Fibroblast of peridontal ligament (primary cell): ENCODE measurements around the gene ACMSD.
"Not testable (repeated sequence)": the region's sequence is repeated elsewhere in the genome, so short reads cannot be mapped to it uniquely, and the experiment has no call there.

Source experiments
- DNase-seq: peaks from one replicate; pipeline ENCODE4 v3.0.0-alpha.2; 2010; ENCODE audit errors: extremely low read depth

The ACMSD gene

GRCh38 chr2:134905168-134905567 is 66.8 kb downstream of the ACMSD start:
- no peak for DNase-seq

GRCh38 chr2:134906726-134907125 is 68.3 kb downstream of the ACMSD start:
- DNase-seq, result no peak

- DNase-seq, result not testable (repeated sequence)
Observed at GRCh38 chr2:134907441-134908116, 69.2 kb downstream of the ACMSD start.

- DNase-seq, result no peak
Observed at GRCh38 chr2:134910763-134911399, 72.5 kb downstream of the ACMSD start.

GRCh38 chr2:134911400-134911785 is 73.0 kb downstream of the ACMSD start:
- no peak for DNase-seq

DNA sequence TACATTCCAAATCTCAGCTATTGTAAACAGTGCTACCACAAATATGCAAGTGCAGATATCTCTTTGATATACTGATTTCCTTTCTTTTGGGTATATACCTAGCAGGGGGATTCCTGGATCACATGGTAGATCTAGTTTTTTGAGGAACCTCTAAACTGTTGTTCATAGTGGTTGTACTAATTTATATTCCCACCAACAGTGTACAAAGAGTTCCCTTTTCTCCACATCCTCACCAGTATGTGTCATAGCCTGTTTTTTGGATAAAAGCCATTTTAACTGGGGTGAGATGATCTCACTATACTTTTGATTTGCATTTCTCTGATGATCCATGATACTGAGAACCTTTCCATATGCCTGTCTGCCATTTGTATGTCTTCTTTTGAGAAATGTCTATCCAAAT is 73.9 kb downstream of the ACMSD start:
- peak; percentile 51 for DNase-seq

DNA sequence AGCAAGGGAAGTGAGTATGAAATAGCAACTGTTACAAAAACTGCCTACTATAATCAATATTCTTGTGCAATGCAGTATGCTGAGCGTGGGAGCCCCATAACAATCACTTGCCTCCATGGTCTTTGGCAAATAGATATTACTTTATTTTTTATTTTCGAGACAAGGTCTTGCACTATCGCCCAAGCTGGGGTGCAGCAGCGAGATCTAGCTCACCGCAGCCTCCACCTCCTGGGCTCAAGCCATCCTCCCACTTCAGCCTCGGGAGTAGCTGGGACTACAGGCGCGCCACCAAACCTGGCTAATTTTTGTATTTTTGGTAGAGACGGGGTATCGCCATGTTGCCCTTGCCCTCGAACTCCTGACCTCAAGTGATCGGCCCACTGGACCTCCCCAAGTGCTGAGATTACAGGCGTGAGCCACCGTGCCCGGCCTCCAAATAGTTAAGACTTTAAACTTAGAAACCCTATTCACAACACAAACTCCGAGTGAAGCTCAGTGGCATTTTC is 79.0 kb downstream of the ACMSD start:
- DNase-seq, result no peak

DNA sequence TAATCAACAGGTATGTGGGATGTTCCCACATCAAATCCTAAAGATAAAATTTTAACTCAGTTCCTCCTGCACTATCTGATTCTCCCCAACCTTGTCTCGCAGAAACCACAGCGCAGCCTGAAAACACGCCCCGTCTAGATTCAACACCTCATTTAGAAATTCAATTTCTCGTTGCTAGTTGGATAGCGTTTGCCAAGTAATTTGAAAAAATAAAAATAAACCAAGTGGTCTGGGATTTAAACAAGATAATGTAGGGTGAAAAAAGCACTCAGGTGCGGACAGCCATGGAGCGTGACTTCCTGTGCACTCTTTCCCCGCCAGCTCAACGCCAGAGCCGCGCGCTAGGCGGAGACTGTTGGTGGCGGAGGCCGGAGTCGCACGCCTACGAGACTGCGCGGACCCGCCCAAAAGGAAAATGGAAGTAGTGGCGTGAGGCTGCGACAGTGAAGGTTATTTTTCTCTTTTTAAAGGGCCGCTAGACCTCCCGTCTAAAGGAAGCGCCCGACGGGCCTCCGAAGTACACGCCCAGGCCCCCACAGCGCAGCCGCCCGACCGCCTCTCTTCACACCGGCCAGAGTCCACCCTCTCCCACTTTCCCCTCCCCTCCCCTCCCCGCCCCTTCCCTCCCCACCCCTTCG is 79.6 kb downstream of the ACMSD start:
- no peak for DNase-seq

- DNase-seq, result peak; percentile 99
Observed at GRCh38 chr2:134918526-134919340, 80.3 kb downstream of the ACMSD start, which contains the start of gene CCNT2. CCNT2 (plus strand) TSS chr2:134918822; CDS start chr2:134918855, 33 bp downstream.

DNA sequence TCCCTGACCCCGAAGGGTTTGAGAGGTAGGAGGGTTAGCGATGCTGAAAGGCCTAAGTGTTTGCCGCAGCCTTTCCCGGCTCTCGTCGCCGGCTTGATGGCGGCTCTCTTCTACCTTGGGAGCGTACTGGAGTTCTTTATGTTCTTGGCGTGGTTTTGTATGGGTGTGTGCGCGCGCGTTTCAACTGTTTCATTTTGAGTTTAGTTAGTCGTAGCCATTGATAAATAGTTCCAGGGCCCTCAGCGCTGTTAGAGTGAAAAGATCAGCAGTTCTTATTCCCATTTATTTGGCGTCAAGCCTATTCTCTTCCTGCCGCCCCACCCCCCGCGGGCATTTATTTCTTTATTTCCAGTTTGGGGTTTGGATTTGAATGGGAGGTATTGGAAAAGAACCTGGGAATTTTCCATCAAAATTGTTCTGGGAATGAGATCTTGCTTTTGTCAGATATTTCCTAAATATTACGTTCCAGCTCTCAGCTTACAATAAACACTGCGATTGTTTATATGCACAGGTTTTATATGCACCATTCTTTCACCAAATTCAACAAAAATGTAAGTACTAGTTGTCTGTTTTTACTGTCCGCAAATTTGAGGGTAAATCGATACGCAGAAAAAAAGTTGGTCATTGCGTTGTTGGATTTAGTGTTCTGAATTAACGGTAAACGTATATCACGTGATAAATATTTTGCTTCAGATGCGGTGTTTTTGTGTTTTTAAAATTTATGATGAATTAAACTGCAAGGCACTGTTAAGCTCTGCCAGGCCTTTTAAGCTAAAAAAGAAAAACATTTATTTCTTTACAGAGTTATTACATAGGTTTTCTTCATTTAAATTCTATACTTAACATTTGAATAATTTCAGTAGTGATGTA is 81.2 kb downstream of the ACMSD start:
- DNase-seq, result peak; percentile 35

GRCh38 chr2:134924912-134925311 is 86.5 kb downstream of the ACMSD start:
- no peak for DNase-seq

DNA sequence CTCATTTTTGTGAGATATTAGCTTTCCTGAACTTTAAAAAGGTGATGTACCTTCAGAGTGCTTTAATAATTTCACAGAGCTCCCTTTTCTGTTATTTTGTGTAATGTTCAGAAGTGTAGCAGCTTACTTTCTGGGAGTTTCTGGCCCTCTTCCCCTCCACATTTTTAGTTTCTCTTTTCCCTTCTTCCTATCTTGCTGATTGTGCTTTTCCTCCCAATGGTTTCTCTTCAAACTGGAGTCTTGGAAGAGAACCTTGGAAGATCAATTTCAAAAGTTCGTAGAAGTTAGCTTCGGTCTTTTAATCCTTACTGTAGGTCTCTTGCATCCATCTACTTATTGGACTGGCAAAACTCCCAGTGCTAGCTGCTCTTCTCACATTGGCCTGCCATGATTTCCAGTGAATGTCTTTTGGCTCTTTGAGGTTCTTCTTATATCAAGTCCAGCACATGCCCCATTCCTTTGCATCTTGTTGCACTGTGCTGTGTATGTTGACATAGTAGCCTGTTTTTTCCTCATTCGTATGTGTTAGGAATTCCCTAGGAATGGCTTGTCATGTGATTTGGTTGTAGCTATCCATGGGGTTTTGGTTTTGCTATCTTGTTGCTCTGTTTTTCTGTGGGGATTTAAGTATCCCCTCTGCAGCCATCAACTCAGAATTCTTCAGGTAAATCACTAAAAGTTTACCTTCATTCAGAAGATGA is 88.0 kb downstream of the ACMSD start:
- peak; percentile 41 for DNase-seq

DNA sequence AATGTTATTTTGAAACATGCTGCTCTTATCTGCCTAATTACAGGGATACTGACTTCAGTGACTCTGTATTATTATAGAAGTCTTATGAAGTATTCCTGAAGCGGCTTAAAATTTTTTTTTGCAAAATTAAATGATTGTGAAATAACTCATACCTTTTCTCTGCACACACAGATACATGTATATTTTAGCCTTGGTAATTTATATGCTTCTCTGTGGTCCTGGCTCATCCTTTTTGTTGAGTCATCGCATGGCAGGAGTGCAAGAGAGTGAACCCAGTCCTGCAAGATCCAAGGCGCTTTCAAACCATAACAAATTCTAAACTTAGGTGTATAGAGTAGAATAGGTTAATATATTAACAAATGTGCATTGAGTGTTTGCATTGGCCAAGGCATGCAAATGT is 88.8 kb downstream of the ACMSD start:
- peak; percentile 33 for DNase-seq

DNA sequence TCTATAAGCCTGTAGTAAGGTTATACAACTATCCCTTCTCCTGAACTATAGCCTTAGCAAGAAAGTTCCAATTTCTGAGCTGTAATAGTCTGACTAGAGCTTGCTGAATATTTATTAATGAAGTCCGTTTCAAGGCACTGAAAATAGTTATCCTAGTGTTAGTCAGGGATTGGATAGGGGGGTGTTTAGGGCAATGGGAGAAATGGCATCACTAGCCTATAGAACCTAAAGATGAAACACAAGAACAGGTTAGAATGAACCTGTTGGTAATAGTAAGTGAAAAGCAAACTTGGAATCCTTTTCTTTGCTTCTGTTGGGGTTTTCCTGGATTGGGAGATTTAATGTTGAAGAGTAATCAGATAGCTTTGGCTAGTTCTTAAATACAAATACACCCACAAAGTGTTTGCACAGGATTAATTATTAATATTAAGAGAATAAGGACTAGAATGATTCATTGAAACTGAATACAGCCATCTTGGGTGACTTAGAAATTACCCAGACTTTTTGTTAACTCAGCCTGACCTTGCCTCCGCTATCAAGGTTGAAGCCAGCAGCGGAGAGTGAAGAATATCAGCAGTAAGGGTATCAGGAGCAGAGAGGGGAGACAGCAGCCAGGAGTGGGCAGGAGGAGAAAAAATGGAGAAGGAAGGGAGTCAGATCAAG is 94.6 kb downstream of the ACMSD start:
- no peak for DNase-seq

- no peak for DNase-seq
Observed at GRCh38 chr2:134933732-134934131, 95.3 kb downstream of the ACMSD start.

DNA sequence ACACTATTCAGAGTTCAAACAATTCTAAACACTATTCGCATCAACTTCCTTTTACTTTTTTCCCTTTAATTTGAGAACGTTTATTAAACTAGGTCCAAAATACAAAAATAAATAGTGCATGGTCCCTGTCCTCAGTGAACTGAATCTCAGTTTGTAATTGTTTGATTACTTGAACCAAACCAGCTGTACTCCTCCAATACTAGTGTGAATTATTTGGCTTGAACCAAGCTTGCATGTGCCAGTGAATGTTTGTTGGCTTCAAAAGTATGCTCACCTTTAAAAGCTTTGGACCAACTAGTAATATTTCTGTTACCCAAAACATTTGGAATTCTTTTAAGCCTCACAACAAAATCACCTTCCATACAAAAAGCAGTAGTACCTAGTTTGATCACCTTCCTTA is 95.7 kb downstream of the ACMSD start:
- no peak for DNase-seq

GRCh38 chr2:134934641-134935040 is 96.2 kb downstream of the ACMSD start:
- no peak for DNase-seq

DNA sequence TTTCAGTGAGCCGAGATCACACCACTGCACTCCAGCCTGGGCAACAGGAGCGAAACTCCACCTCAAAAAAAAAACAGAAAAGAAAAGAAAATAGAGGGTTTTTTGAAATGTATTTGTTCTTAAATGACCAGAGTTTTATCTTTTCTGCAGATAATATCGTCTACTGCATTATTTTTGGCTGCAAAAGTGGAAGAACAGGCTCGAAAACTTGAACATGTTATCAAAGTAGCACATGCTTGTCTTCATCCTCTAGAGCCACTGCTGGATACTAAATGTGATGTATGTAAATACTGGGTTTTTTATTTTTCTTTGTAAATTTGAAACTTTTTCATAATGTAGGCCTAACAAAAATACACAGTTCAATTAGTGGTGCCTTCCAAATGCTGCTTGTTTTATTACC is 98.3 kb downstream of the ACMSD start:
- no peak for DNase-seq

DNA sequence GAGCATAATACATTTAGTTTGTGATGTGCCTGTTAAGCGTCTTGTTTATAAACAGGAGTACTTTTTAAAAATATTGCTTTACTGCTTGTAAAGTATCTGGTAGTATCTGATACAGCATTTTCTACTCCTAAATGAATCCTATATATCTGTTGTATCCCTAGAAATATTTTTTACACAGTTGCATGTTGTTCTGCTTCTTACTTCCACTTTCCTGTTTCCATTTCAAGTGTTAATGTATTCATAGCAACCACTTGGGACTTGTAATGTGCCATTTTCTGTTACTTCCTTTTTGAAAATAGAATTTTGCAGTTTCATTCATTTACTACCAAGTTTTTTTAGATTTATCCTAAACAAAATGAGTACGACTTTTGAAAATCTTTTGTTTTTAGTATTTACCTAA is 105.1 kb downstream of the ACMSD start:
- DNase-seq, result no peak

- DNase-seq, result no peak
Observed at GRCh38 chr2:134944975-134945374, 106.6 kb downstream of the ACMSD start.
